Measurements from ENCODE around the gene ATP6V0D1.

GRCh38 chr16:67400901-67401300 lies 80.1 kb downstream of the ATP6V0D1 start:
- TF ChIP-seq EZH2 (IDR thresholded peaks at IDR 0.05) (no peak), POLR2AphosphoS5 (IDR thresholded peaks at IDR 0.05; ENCODE audit: borderline replicate concordance, low read depth, low read length) (no peak)
